Fibroblast of skin of scalp (primary cell): ENCODE measurements around the gene TRAF2.
"Not testable (repeated sequence)": the region's sequence is repeated elsewhere in the genome, so short reads cannot be mapped to it uniquely, and the experiment has no call there.

Experiments used
- DNase-seq: peaks from one replicate; pipeline ENCODE4 v3.0.0-alpha.2; 2013

The TRAF2 gene

GRCh38 chr9:136882109-136882946 lies 4.0 kb upstream of the TRAF2 start:
- DNase-seq, result peak; percentile 56

DNA sequence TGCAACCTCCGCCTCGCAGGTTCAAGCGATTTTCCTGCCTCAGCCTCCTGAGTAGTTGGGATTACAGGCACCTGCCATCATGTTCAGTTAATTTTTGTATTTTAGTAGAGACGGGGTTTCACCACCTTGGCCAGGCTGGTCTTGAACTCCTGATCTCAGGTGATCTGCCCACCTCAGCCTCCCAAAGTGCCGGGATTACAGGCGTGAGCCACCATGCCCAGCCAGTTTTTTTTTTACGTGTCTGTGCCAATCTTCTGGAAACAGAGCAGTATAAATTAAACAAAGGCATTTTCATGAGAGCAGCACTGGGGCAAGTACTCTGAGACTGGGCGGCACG lies 3.4 kb upstream of the TRAF2 start:
- not testable (repeated sequence) for DNase-seq

DNA sequence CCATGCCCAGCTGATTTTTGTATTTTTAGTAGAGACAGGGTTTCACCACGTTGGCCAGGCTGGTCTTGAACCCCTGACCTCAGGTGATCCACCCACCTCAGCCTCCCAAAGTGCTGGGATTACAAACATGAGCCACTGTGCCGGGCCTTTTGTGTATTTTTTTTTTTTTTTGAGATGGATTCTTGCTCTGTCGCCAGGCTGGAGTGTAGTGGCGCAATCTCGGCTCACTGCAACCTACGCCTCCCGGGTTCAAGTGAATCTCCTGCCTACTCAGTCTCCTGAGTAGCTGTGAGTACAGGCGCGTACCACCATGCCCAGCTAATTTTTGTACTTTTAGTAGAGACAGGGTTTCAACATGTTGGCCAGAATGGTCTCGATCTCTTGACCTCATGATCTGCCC lies 2.6 kb upstream of the TRAF2 start:
- DNase-seq, result not testable (repeated sequence)

DNA sequence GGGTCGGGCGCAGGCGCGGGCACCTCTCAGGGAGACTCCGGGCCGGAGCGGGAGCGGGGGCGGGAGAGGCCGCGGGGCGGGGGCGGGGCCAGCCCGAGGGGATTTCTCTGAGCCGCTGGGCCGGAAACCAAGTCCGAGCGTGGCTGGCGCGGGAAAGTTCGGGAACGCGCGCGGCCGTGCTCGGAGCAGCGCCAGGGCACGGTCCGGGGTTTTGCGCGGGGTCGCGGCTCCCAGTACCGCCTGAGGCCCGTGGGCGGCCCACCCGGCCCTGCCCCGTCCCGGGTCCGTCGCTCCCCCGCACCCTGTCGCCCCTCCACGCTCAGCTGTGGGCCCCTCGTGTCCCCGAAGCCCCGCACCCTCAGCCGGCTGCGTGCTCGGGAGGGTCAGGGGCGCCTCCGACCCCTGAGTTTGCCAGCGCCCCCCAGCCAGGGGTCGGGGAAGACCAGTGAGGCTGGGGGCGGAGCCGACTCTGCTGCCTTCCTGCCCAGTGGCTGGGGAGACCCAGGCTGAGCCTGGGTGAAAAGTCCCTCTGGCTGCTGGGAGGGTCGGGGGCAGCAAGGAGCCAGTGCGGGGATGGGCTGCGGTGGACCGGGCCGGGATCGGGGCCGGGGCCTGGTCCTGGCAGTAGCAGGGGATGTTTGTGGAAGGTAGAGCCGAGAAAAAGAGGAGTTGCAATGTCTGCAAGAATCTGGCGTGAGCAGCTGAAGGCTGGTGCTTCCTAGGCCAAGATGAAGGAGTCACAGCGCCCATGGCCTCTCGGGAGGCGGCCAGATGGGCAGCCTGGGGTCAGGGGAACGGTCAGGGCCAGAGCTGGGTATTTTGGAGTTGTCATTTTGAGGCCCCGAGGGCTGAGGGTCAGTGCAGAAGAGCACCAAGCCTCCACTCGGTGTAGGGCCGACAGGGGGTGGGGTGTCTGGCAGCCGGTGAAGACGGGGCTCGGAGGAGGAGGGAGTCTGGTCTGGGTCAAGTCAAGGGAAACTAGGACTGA lies 588 bp downstream of the TRAF2 start:
- no peak for DNase-seq

DNA sequence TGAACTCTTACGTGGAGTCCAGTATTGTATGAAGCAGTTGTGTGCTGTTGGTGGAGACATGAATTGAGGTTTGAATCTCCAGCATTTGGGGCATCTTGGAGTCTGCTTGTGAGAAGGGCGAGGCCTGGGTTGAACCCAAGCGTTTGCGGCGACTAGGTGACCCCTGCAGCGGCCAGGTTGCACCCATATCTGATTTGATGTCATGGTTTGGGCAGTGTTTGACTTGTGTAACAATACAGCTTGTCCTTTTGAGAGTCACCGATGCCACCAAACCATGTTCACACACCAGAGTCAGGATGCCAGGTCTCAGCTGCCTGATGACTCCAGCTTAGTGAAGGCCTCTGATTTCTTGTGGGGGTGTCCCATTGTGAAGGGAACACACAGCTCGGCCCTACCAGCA lies 2.1 kb downstream of the TRAF2 start:
- DNase-seq, result no peak

GRCh38 chr9:136889858-136890257 lies 3.5 kb downstream of the TRAF2 start:
- DNase-seq, result no peak

DNA sequence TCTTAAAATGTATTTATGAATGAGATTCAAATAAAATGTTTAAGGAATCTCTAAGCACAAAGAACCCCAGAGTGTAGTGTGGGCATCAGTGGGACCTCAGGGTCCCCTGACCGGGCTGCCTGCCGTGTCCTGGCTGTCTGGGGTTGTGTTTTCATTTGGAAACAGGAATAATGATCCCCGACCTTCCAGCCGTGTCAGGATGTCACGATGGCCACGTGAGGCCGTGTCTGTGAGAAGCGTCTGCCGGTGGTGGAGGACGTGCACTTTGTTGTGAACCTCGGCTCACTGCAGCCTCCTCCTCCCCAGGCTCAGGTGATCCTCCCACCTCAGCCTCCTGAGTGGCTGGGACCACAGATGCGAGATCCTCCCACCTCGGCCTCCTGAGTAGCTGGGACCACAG lies 4.3 kb downstream of the TRAF2 start:
- DNase-seq, result no peak

- DNase-seq, result no peak
Measured at GRCh38 chr9:136896027-136896426, 9.7 kb downstream of the TRAF2 start.

- DNase-seq, result no peak
Measured at GRCh38 chr9:136898483-136899100, 12.3 kb downstream of the TRAF2 start.

- no peak for DNase-seq
Measured at GRCh38 chr9:136899196-136899595, 12.9 kb downstream of the TRAF2 start.

DNA sequence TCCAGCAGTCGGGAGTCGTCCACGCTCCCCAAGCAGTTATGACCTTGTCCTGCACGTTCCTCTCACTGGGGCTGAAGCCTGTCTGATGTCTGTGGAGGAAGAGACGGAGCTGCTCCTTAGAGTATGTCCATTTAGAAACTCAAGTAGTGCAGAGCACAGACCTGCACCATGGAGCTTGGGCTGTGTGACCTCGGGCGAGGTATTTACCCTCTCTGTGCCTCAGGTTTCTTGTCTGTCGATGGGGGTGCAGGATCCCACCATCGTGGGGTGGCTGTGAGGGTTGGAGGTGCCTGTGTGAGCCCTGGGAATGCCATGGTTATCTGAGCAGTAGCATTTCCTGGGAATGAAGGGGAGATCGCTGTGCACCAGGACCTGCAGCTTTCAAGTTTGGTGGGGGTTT lies 14.2 kb downstream of the TRAF2 start:
- DNase-seq, result no peak

DNA sequence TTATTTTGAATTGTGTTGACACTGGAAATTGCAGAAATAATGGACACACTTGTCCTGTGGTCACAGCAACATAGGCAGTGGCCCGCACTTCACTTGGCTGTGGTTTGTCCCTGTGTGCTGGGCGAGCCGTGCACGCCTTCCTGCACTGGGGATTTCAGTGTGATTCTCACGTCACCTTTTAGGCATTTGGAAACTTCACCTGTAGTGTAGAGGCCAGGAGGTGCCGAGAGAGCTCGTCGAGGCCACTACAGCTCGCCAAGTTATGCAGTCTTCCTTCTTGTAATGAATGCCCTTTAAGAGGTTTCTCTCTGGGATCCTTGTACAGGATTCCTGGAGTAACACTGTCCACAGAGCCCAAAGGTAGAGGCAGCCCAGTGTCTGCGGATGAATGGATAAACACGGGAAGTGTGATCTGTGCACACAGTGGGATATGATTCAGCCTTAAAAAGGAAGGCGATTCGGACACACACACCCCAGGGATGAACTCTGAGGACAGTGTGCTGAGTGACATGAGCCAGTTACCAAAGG lies 14.7 kb downstream of the TRAF2 start:
- no peak for DNase-seq

GRCh38 chr9:136901516-136902258 lies 15.4 kb downstream of the TRAF2 start:
- no peak for DNase-seq

- DNase-seq, result no peak
Measured at GRCh38 chr9:136902259-136902821, 16.0 kb downstream of the TRAF2 start.

- no peak for DNase-seq
Measured at GRCh38 chr9:136903041-136903554, 16.8 kb downstream of the TRAF2 start.

DNA sequence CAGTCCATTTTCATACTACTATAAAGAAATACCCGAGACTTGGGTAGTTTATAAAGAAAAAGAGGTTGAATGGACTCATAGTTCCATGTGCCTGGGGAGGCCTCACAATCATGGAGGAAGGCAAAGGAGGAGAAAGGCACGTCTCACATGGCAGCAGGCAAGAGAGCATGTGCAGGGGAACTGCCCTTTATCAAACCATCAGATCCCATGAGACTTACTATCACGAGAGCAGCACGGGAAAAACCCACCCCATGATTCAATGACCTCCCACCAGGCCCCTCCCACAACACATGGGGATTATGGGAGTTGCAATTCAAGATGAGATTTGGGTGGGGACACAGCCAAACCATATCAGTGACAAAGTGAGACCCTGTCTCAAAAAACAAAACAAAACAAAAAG lies 19.9 kb downstream of the TRAF2 start:
- DNase-seq, result no peak

DNA sequence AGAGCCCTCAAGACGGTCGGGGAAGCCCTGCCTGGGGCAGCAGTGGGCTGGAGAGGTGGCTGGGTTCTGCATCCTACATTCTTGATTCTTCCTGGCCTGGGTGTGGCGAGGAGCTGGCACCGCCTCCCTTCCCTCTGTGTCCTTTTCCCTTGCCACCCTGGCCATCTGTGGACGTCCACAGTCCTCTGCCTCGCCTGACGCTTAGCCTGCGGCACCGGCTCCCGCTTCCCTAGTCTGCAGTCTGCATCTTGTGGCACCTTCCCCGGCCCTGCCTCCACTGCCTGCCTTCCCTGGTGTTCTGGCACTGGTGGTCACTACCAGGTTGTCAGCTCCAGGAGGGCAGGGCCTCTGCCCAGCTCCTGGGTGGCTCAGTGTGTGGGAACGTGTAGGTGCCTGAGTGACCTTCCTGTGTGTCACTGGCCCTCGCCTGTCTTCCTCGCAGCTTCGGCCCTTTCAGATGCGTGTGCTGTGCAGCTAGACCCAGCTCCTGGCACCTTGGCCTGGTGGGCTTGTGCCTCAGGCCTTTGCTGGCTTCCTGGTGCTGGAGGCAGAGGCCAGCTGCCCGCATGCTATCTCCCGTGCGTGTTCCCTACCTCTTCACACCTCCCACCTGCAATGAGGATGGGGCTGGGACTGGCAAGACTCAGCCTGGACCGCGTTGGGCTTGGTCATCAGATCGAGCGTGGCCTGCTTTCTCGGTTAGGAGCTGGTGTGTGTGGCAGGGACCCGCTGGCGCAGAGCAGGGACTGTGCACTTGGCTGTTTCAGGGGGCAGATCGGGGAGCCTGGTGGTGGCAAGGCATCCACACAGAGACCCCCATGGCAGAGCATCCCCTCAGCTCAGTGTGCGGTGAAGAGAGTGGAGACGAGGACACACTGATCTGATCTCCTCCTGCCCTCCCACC lies 20.9 kb downstream of the TRAF2 start:
- DNase-seq, result no peak

GRCh38 chr9:136910197-136910900 lies 24.0 kb downstream of the TRAF2 start:
- no peak for DNase-seq

GRCh38 chr9:136910901-136911245 lies 24.6 kb downstream of the TRAF2 start:
- DNase-seq, result no peak
